GM18867 (cell line): ENCODE data around the gene GABARAP.
A peak's percentile ranks its signal among the peaks of the same experiment; 100 is the strongest.

Experiments
- ATAC-seq: cut with Tn5 transposase; IDR thresholded peaks from one replicate; pipeline ENCODE4 v1.9.1; 2021; ENCODE audit warnings: mild to moderate bottlenecking, moderate library complexity; ENCODE audit not compliant: unreplicated experiment

Gene GABARAP

GRCh38 chr17:7223375-7223774, 18.9 kb downstream of the GABARAP start:
- no peak for ATAC-seq

- no peak for ATAC-seq
These were observed 19.3 kb downstream of the GABARAP start for GRCh38 chr17:7222972-7223292.

GRCh38 chr17:7222093-7222971, 19.9 kb downstream of the GABARAP start:
- no peak for ATAC-seq

GRCh38 chr17:7221278-7222092, 20.8 kb downstream of the GABARAP start:
- no peak for ATAC-seq

- no peak for ATAC-seq
These were observed 21.5 kb downstream of the GABARAP start for GRCh38 chr17:7220593-7221277.

GRCh38 chr17:7219812-7220592, 22.2 kb downstream of the GABARAP start, which contains the start of the genes ACADVL and DLG4:
TSS of gene ACADVL (plus strand) at chr17:7219938. CDS start at chr17:7219985, 47 bp downstream.
TSS of gene DLG4 (minus strand) at chr17:7219836.
- peak; percentile 52 for ATAC-seq

- ATAC-seq, result no peak
These were observed 22.9 kb downstream of the GABARAP start for GRCh38 chr17:7219229-7219811.

GRCh38 chr17:7218758-7219157, 23.5 kb downstream of the GABARAP start:
- no peak for ATAC-seq

GRCh38 chr17:7218166-7218565, 24.1 kb downstream of the GABARAP start:
- no peak for ATAC-seq

GRCh38 chr17:7217113-7217987, 24.9 kb downstream of the GABARAP start:
- ATAC-seq, result no peak

- no peak for ATAC-seq
These were observed 25.8 kb downstream of the GABARAP start for GRCh38 chr17:7216242-7217112.

- ATAC-seq, result no peak
These were observed 26.5 kb downstream of the GABARAP start for GRCh38 chr17:7215652-7216180.

- ATAC-seq, result no peak
These were observed 27.1 kb downstream of the GABARAP start for GRCh38 chr17:7215136-7215638.

- peak; percentile 81 for ATAC-seq
These were observed 27.7 kb downstream of the GABARAP start for GRCh38 chr17:7214300-7215135.

GRCh38 chr17:7213895-7214299, 28.4 kb downstream of the GABARAP start:
- ATAC-seq, result no peak

GRCh38 chr17:7211491-7212273, 30.6 kb downstream of the GABARAP start:
- no peak for ATAC-seq
